H1 (cell line): ENCODE data around the gene ASB6. TPM values are rescaled to one million over a fixed set of nuclear protein-coding genes. Genes with fewer than 3 reads are reported as not detected.

Source experiments
- ASH2L ChIP-seq: fragments of 200-600, 300-600 bp; sonication (generic); IDR thresholded peaks from one replicate; pipeline ENCODE4 v1.7.1; 2017; ENCODE audit warnings: low read length
- CBX8 ChIP-seq: fragments of 300-800, 300-1000 bp; sonication (generic); IDR thresholded peaks from 2 replicates; pipeline ENCODE4 v1.7.1; 2016; ENCODE audit warnings: low read depth, low read length, borderline replicate concordance
- CHD1 ChIP-seq: IDR thresholded peaks from 2 replicates; pipeline ENCODE4 v1.6.1; 2012; ENCODE audit warnings: low read depth, low read length, improper control_type of control experiment
- CREB1 ChIP-seq: IDR thresholded peaks from 2 replicates; pipeline ENCODE4 v1.6.1; 2012; ENCODE audit warnings: inconsistent platforms
- CTBP2 ChIP-seq: IDR thresholded peaks from 2 replicates; pipeline ENCODE4 v1.7.0; 2011; ENCODE audit warnings: borderline replicate concordance, mild to moderate bottlenecking, moderate library complexity, mixed read lengths, low read length; ENCODE audit not compliant: insufficient read depth, insufficient read length
- GABPA ChIP-seq: IDR thresholded peaks from 2 replicates; pipeline ENCODE4 v1.6.1; 2011; ENCODE audit warnings: mild to moderate bottlenecking, low read length, moderate library complexity, borderline replicate concordance; ENCODE audit not compliant: insufficient read depth
- GTF2F1 ChIP-seq: IDR thresholded peaks from 2 replicates; pipeline ENCODE4 v1.6.1; 2012; ENCODE audit warnings: low read depth, low read length, improper control_type of control experiment, borderline replicate concordance
- JUN ChIP-seq: IDR thresholded peaks from 2 replicates; pipeline ENCODE4 v1.6.1; 2011; ENCODE audit warnings: low read depth, mild to moderate bottlenecking, improper control_type of control experiment, low read length
- JUND ChIP-seq: IDR thresholded peaks from 2 replicates; pipeline ENCODE4 v1.6.1; 2011; ENCODE audit warnings: mild to moderate bottlenecking, improper control_type of control experiment, low read length
- KDM4A ChIP-seq: IDR thresholded peaks from one replicate; pipeline ENCODE4 v1.7.1; 2012; ENCODE audit warnings: low read depth, mild to moderate bottlenecking, moderate library complexity, low read length, inconsistent platforms; ENCODE audit not compliant: severe bottlenecking
- KDM5A ChIP-seq: fragments of 200-600 bp; IDR thresholded peaks from 2 replicates; pipeline ENCODE4 v1.7.1; 2012; ENCODE audit warnings: mild to moderate bottlenecking, low read length, inconsistent platforms, mixed read lengths
- MAFK ChIP-seq: IDR thresholded peaks from 2 replicates; pipeline ENCODE4 v1.6.1; 2012; ENCODE audit warnings: low read depth, mild to moderate bottlenecking, improper control_type of control experiment, low read length
- NANOG ChIP-seq: IDR thresholded peaks from 2 replicates; pipeline ENCODE4 v1.6.1; 2011; ENCODE audit warnings: low read length, low read depth, mild to moderate bottlenecking, inconsistent platforms; ENCODE audit not compliant: insufficient read depth, poor library complexity, severe bottlenecking
- PHF8 ChIP-seq: fragments of 200-600 bp; sonication (generic); conservative IDR thresholded peaks from 2 replicates; pipeline ENCODE4 v1.7.1; 2012; ENCODE audit warnings: low read depth, mild to moderate bottlenecking, inconsistent platforms, low read length, moderate library complexity
- RNF2 ChIP-seq: fragments of 200-900, 300-1000 bp; sonication (generic); IDR thresholded peaks from 2 replicates; pipeline ENCODE4 v1.7.1; 2016; ENCODE audit warnings: borderline replicate concordance, low read depth, mild to moderate bottlenecking, antibody characterized with exemption, low read length; ENCODE audit not compliant: poor library complexity, severe bottlenecking; ENCODE audit errors: missing control alignments
- RXRA ChIP-seq: IDR thresholded peaks from 2 replicates; pipeline ENCODE4 v1.6.1; 2011; ENCODE audit warnings: low read depth, mild to moderate bottlenecking, low read length, moderate library complexity; ENCODE audit not compliant: insufficient read depth
- SAP30 ChIP-seq: fragments of 300-600 bp; sonication (generic); IDR thresholded peaks from 2 replicates; pipeline ENCODE4 v1.7.1; 2012; ENCODE audit warnings: low read length, moderate library complexity, mild to moderate bottlenecking, inconsistent platforms; ENCODE audit not compliant: insufficient read depth, insufficient replicate concordance
- SIRT6 ChIP-seq: IDR thresholded peaks from one replicate; pipeline ENCODE4 v1.7.1; 2012; ENCODE audit warnings: low read length, inconsistent platforms
- SIX5 ChIP-seq: IDR thresholded peaks from 2 replicates; pipeline ENCODE4 v1.6.1; 2011; ENCODE audit warnings: mild to moderate bottlenecking, low read depth, low read length
- SRF ChIP-seq: IDR thresholded peaks from 2 replicates; pipeline ENCODE4 v1.6.1; 2011; ENCODE audit warnings: mild to moderate bottlenecking, low read depth, low read length, moderate library complexity
- SUZ12 ChIP-seq: fragments of 200-600 bp; sonication (generic); IDR thresholded peaks from 2 replicates; pipeline ENCODE4 v1.6.1; 2012; ENCODE audit warnings: mild to moderate bottlenecking, inconsistent platforms, low read length, moderate library complexity, mixed read lengths
- TAF7 ChIP-seq: optimal IDR thresholded peaks from 2 replicates; pipeline ENCODE3; 2011; ENCODE audit warnings: low read depth, mild to moderate bottlenecking, inconsistent platforms, low read length, moderate library complexity, borderline replicate concordance
- TCF12 ChIP-seq: IDR thresholded peaks from 2 replicates; pipeline ENCODE4 v1.6.1; 2011; ENCODE audit warnings: low read depth, mild to moderate bottlenecking, low read length
- TEAD4 ChIP-seq: IDR thresholded peaks from 2 replicates; pipeline ENCODE4 v1.6.1; 2012; ENCODE audit warnings: low read depth, low read length, inconsistent platforms, mixed read lengths
- ZNF274 ChIP-seq: IDR thresholded peaks from 2 replicates; pipeline ENCODE4 v1.7.0; 2012; ENCODE audit warnings: low read length, borderline replicate concordance; ENCODE audit errors: extremely low read depth
- polyA plus RNA-seq, 7 experiments: library from polyadenylated mRNA; depleted of rRNA in 3 of 7; stranded (reverse) in 5 of 7; unstranded in 2 of 7; fragments of >200 nt in 5 of 7; fragments of 200-250 nt in 2 of 7; gene quantifications; 1 replicate in 5 of 7; 2 replicates in 1 of 7; 4 replicates in 1 of 7; pipeline versions ENCODE4 v1.2.1 to v1.2.3, GENCODE V29; 2011 to 2013; ENCODE audit warnings: missing spikeins in 2 of 7, mixed read lengths in 2 of 7
- total RNA-seq: library from RNA; stranded (reverse); fragmentation: NEBNext Ultra II Directional; extraction: Animal tissue kit (Norgen Biotek cat#: 25700); gene quantifications from 2 replicates; pipeline ENCODE4 v1.2.1, GENCODE V29; 2021

Gene ASB6
- total and polyA plus RNA-seq, 2 of the 8 experiments (the other 6 are each of a cell fraction or from before 2014, with no cell fraction given) = 14.0 to 17.3 TPM

DNA sequence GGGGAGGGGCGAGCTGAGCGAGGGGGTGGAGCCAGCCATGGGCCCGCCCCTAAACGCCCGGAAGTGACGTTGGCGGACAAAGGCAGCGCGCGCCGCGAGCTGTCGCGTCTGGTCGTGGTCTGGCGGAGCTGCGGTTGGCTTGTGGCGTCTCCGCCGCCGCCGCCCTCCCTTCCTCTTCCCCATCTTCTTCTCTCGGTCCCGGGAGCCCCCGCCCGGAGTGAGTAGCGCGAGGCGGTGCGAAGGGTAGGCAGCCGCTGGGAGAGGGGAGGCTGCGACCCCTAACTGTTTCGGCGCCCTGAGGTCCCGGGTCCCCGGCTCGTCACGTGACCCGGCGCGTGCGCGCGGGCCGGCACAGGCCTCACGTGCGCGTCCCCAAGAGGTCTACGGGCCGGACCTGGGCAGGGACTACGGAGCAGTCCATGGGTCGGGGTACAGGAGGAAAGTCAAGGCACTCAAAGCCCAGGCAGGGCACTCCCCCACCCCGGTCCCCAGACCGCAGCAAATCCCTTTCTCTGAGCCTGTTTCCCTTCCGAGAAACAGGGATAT, 15.8 kb downstream of the ASB6 start, which contains the start of gene NTMT1 (continued):
- TF ChIP-seq MAFK (no peak), CHD1 (no peak), RNF2 (no peak), JUN (no peak), GTF2F1 (no peak; the same call in 1 of the 2 replicates), CTBP2 (no peak), SUZ12 (no peak), JUND (no peak), CBX8 (no peak), TAF7 (peak; percentile 92), TCF12 (no peak), SIX5 (no peak), RXRA (no peak), SAP30 (no peak), ASH2L (peak; percentile 95), PHF8 (peak; percentile 100), SIRT6 (no peak), CREB1 (peak; percentile 94), TEAD4 (no peak), KDM5A (no peak), ZNF274 (no peak), GABPA (peak; percentile 70; the same call in 1 of the 2 replicates), KDM4A (peak; percentile 73), NANOG (no peak), SRF (no peak)
